Effector memory CD4-positive, alpha-beta T cell (primary cell): ENCODE data around the gene CCDC57.
A peak's percentile ranks its signal among the peaks of the same experiment; 100 is the strongest.

Experiments used
- DNase-seq, 3 donors: peaks; one replicate each; pipeline ENCODE4 v3.0.0-alpha.2; 2020
- H3K27ac ChIP-seq: 2 replicates; pipeline ENCODE4 v1.7.0; 2013; ENCODE audit warnings: mild to moderate bottlenecking, low read length, moderate library complexity; ENCODE audit not compliant: insufficient read depth, poor library complexity, severe bottlenecking
- H3K27me3 ChIP-seq: replicated peaks from 2 replicates; pipeline ENCODE4 v1.7.0; 2013; ENCODE audit warnings: mild to moderate bottlenecking, low read length; ENCODE audit not compliant: insufficient read depth, control insufficient read depth, poor library complexity, severe bottlenecking
- H3K36me3 ChIP-seq: 2 replicates; pipeline ENCODE4 v1.7.0; 2013; ENCODE audit warnings: mild to moderate bottlenecking, low read length, moderate library complexity; ENCODE audit not compliant: control insufficient read depth, insufficient read depth
- H3K4me1 ChIP-seq: 2 replicates; pipeline ENCODE4 v1.7.0; 2013; ENCODE audit warnings: low read length, mild to moderate bottlenecking; ENCODE audit not compliant: control insufficient read depth, insufficient read depth, poor library complexity, severe bottlenecking
- H3K4me3 ChIP-seq: 2 replicates; pipeline ENCODE4 v1.7.0; 2013; ENCODE audit warnings: low read length, low read depth, mild to moderate bottlenecking; ENCODE audit not compliant: insufficient read depth, poor library complexity, severe bottlenecking
- H3K9me3 ChIP-seq: 2 replicates; pipeline ENCODE4 v1.7.0; 2013; ENCODE audit warnings: mild to moderate bottlenecking, low read length, moderate library complexity; ENCODE audit not compliant: control insufficient read depth

CCDC57 gene

GRCh38 chr17:82223517-82223916 lies 10.9 kb upstream of the CCDC57 start:
- no peaks in the 10 kb centered on the region for H3K36me3 ChIP-seq
- no peak overlapping the region for H3K4me3 ChIP-seq
- DNase-seq = no peak
- H3K9me3 ChIP-seq = no peaks in the 10 kb centered on the region
- H3K4me1 ChIP-seq = peaks cover 10% of the 10 kb centered on the region
- H3K27ac ChIP-seq = no peak overlapping the region
- H3K27me3 ChIP-seq = no peaks in the 10 kb centered on the region

- Histone ChIP-seq H3K4me3 (no peak overlapping the region), H3K4me1 (peaks cover 3% of the 10 kb centered on the region), H3K27ac (no peak overlapping the region), H3K27me3 (no peaks in the 10 kb centered on the region), H3K9me3 (no peaks in the 10 kb centered on the region), H3K36me3 (no peaks in the 10 kb centered on the region)
- DNase-seq = no peak
These were observed 10.2 kb upstream of the CCDC57 start for GRCh38 chr17:82222816-82223215.

- H3K4me1 ChIP-seq = peaks cover 10% of the 10 kb centered on the region
- H3K27ac ChIP-seq = no peak overlapping the region
- H3K9me3 ChIP-seq = no peaks in the 10 kb centered on the region
- no peaks in the 10 kb centered on the region for H3K36me3 ChIP-seq
- no peak overlapping the region for H3K4me3 ChIP-seq
- DNase-seq = no peak
- no peaks in the 10 kb centered on the region for H3K27me3 ChIP-seq
These were observed 8.8 kb upstream of the CCDC57 start for GRCh38 chr17:82221341-82221902.

DNA sequence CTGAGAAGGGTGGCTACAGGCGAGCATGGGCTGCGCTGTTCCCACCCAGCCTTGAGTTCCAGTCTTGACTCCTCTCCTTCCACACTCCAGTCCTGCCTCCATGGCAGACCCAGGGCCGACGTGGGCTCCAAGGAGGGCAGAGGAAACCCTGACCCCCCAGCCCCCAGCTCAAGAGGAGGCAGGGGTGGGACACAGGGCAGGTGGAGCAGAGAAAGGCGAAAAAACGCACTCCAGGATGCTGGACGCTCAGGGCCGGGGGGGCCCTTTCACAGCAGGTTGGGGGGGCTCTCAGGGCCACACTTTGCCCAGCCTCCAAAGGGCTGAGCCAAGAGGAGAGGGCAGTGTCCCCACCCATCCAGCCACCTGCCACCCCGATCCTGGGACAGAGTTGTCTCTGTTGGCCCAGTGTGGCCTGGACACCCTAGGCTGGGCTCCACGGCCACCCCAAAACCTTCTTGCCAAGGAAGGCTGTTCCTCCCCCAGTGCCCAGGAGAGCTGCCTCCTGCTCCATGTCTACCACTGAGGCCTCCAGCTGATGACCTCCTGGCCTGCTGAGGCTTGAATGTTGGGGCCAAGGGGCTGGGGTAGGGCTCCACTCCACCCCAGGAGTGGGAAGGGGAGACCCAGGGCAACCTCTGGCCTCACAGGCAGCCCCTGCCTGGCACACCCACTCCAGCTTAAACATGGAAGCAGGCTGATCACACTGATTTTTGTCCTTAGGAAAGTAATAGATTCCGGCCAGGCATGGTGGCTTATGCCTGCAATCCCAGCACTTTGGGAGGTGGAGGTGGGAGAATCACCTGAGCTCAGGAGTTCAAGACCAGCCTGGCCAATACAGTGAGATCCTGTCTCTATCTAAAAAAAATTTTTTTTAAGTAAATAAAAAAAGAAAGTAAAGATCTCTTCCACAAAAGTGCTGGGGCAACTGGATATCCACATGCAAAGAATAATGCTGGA lies 7.4 kb upstream of the CCDC57 start:
- Histone ChIP-seq H3K27me3 (no peaks in the 10 kb centered on the region), H3K27ac (no peak overlapping the region), H3K4me1 (peaks cover 20% of the 10 kb centered on the region), H3K9me3 (no peaks in the 10 kb centered on the region), H3K4me3 (no peak overlapping the region), H3K36me3 (no peaks in the 10 kb centered on the region)
- no peak for DNase-seq

- H3K4me3 ChIP-seq = no peak overlapping the region
- no peaks in the 10 kb centered on the region for H3K27me3 ChIP-seq
- H3K27ac ChIP-seq = no peak overlapping the region
- peaks cover 20% of the 10 kb centered on the region for H3K4me1 ChIP-seq
- DNase-seq = no peak
- H3K36me3 ChIP-seq = no peaks in the 10 kb centered on the region
- H3K9me3 ChIP-seq = no peaks in the 10 kb centered on the region
These were observed 6.4 kb upstream of the CCDC57 start for GRCh38 chr17:82219083-82219482.

- H3K36me3 ChIP-seq = no peaks in the 10 kb centered on the region
- no peak for DNase-seq
- H3K27ac ChIP-seq = no peak overlapping the region
- no peaks in the 10 kb centered on the region for H3K27me3 ChIP-seq
- no peaks in the 10 kb centered on the region for H3K9me3 ChIP-seq
- H3K4me3 ChIP-seq = no peak overlapping the region
- H3K4me1 ChIP-seq = peaks cover 21% of the 10 kb centered on the region
These were observed 5.9 kb upstream of the CCDC57 start for GRCh38 chr17:82218349-82219075.

GRCh38 chr17:82217530-82218204 lies 5.0 kb upstream of the CCDC57 start:
- Histone ChIP-seq H3K27me3 (no peaks in the 10 kb centered on the region), H3K4me1 (peaks cover 27% of the 10 kb centered on the region), H3K27ac (no peak overlapping the region), H3K9me3 (no peaks in the 10 kb centered on the region), H3K36me3 (no peaks in the 10 kb centered on the region), H3K4me3 (no peak overlapping the region)
- DNase-seq = no peak

- Histone ChIP-seq H3K36me3 (no peaks in the 10 kb centered on the region), H3K27ac (peak overlapping the region; percentile 13), H3K27me3 (no peaks in the 10 kb centered on the region), H3K4me3 (no peak overlapping the region), H3K4me1 (peaks cover 28% of the 10 kb centered on the region), H3K9me3 (no peaks in the 10 kb centered on the region)
- DNase-seq = no peak
These were observed 4.5 kb upstream of the CCDC57 start for GRCh38 chr17:82217120-82217529.

DNA sequence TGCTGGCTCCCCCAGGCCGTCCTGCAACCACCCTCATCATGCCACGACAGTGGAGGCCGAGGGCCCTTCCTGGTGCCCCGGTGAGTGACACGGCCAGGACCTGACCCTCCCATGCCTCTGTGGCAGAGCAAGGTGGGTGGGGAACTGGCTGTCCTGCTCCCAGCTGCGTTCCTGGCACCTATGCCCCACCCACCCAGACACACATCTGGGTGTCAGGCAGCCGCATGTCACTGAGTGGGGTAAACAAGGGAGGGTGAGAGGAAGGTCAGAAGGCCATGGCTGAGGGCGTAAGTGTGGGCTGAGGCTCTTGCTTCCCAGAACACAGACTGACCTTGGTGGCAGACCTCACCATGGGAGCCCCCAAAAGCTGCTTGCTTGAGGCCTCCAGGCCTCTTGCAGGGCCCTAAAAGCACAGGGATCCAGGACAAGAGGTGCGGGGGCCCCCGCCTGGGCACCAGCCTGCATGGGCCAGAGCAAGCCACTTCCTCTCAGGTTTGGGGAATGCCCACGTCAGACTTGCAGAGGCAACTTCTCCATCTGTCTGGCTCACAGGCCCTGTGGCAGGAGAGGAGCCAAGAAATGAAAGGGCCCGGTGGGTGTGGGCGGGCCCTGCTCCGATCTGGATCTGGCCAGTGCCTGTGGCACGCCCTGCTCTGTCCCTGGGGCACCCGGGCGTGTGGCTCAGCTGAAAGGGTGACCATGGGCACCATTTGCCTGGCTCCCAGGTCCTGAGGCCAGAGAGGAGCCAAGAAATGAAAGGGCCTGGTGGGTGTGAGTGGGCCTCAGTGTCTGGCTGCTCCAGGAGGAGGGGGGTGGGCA lies 3.9 kb upstream of the CCDC57 start:
- DNase-seq = peak; percentile 43 to 51 (median 50)
- Histone ChIP-seq H3K36me3 (no peaks in the 10 kb centered on the region), H3K27me3 (no peaks in the 10 kb centered on the region), H3K9me3 (no peaks in the 10 kb centered on the region), H3K4me1 (peaks cover 32% of the 10 kb centered on the region), H3K27ac (peak overlapping the region; percentile 14), H3K4me3 (no peak overlapping the region)
